HepG2 (cell line): Measurements from ENCODE around the gene CDKN1C. TPM values are rescaled to one million over a fixed set of nuclear protein-coding genes. Genes with fewer than 3 reads are reported as not detected.

ENCODE experiments used
- CEBPB ChIP-seq: IDR thresholded peaks from 2 replicates; pipeline ENCODE4 v1.6.1; 2011; ENCODE audit warnings: low read depth, low read length, improper control_type of control experiment, borderline replicate concordance
- HMG20B ChIP-seq: conservative IDR thresholded peaks from 2 replicates; pipeline ENCODE4 v1.6.1; 2016; ENCODE audit warnings: missing genetic modification reagents, missing compliant biosample characterization
- IRX3 ChIP-seq: sonication (generic); formaldehyde crosslinking; IDR thresholded peaks from 2 replicates; pipeline ENCODE4 v1.8.1; 2023; ENCODE audit warnings: mild to moderate bottlenecking, low read depth, missing genetic modification reagents, borderline replicate concordance
- KLF11 ChIP-seq: IDR thresholded peaks from 2 replicates; pipeline ENCODE4 v1.6.1; 2016; ENCODE audit warnings: missing compliant biosample characterization
- KLF12 ChIP-seq: sonication (generic); formaldehyde crosslinking; IDR thresholded peaks from 2 replicates; pipeline ENCODE4 v1.4.0; 2020; ENCODE audit warnings: missing genetic modification reagents, borderline replicate concordance
- MTF2 ChIP-seq: sonication (generic); formaldehyde crosslinking; IDR thresholded peaks from 2 replicates; pipeline ENCODE4 v1.5.0; 2020; ENCODE audit warnings: missing genetic modification reagents, borderline replicate concordance
- NFE2 ChIP-seq: sonication (generic); formaldehyde crosslinking; IDR thresholded peaks from 2 replicates; pipeline ENCODE4 v1.4.0; 2020; ENCODE audit warnings: missing genetic modification reagents
- PATZ1 ChIP-seq: sonication (generic); formaldehyde crosslinking; IDR thresholded peaks from 2 replicates; pipeline ENCODE4 v1.4.0; 2020; ENCODE audit warnings: missing genetic modification reagents
- TBL1XR1 ChIP-seq: fragments of 150-350 bp; IDR thresholded peaks from 2 replicates; pipeline ENCODE4 v1.6.1; 2014; ENCODE audit warnings: borderline replicate concordance, low read length; ENCODE audit not compliant: partially characterized antibody
- TBX3 ChIP-seq: fragments of 450-650 bp; IDR thresholded peaks from 2 replicates; pipeline ENCODE4 v1.6.1; 2017; ENCODE audit warnings: antibody characterized with exemption, mild to moderate bottlenecking, inconsistent platforms, borderline replicate concordance
- USF2 ChIP-seq, 2 experiments: sonication (generic) in 1 of 2; formaldehyde crosslinking in 1 of 2; IDR thresholded peaks; 2 replicates each; pipeline versions ENCODE4 v1.5.1 to v1.6.1; 2011 to 2020; ENCODE audit warnings: borderline replicate concordance in 1 of 2, low read depth in 1 of 2, low read length in 1 of 2, mild to moderate bottlenecking in 1 of 2, missing genetic modification reagents in 1 of 2, moderate library complexity in 1 of 2
- XRCC5 ChIP-seq: fragments of 200-400 bp; formaldehyde crosslinking; optimal IDR thresholded peaks from 2 replicates; pipeline ENCODE3; 2017; ENCODE audit warnings: mild to moderate bottlenecking, low read length
- ZNF143 ChIP-seq: sonication (generic); formaldehyde crosslinking; IDR thresholded peaks from 2 replicates; pipeline ENCODE4 v1.4.0; 2020; ENCODE audit warnings: missing genetic modification reagents
- ZNF296 ChIP-seq: sonication (generic); formaldehyde crosslinking; conservative IDR thresholded peaks from 2 replicates; pipeline ENCODE4 v1.5.0; 2020; ENCODE audit warnings: mild to moderate bottlenecking, missing genetic modification reagents
- ZNF430 ChIP-seq: sonication (generic); formaldehyde crosslinking; IDR thresholded peaks from 2 replicates; pipeline ENCODE4 v1.9.0; 2021; ENCODE audit warnings: mild to moderate bottlenecking, missing genetic modification reagents
- ZNF451 ChIP-seq: sonication (generic); formaldehyde crosslinking; IDR thresholded peaks from 2 replicates; pipeline ENCODE4 v1.5.0; 2020; ENCODE audit warnings: mild to moderate bottlenecking, missing genetic modification reagents
- polyA plus RNA-seq, 8 experiments: library from polyadenylated mRNA; depleted of rRNA in 3 of 8; stranded (reverse) in 7 of 8; unstranded in 1 of 8; fragments of >200 nt; fragmentation: Illumina TruSeq in 4 of 8; extraction: Trizol in 4 of 8; gene quantifications; 2 replicates each; pipeline versions ENCODE4 v1.2.1 to v1.2.3, GENCODE V29; 2011 to 2016; ENCODE audit warnings: low read depth in 4 of 8, missing spikeins in 1 of 8, mixed read lengths in 1 of 8; ENCODE audit not compliant: insufficient read depth in 1 of 8
- total RNA-seq, 5 experiments: library from RNA; depleted of rRNA; stranded (reverse); fragments of >200 nt; fragmentation: Illumina TruSeq; extraction: Trizol; gene quantifications; 2 replicates each; pipeline ENCODE4 v1.2.3, GENCODE V29; 2016; ENCODE audit warnings: low read depth in 1 of 5
- TF ChIP-seq, protein P1 (sequence below): sonication (generic); formaldehyde crosslinking; IDR thresholded peaks from 2 replicates; pipeline ENCODE4 v1.5.0; 2020; ENCODE audit warnings: mild to moderate bottlenecking, missing genetic modification reagents, borderline replicate concordance
- TF ChIP-seq, protein P2 (sequence below): sonication (generic); formaldehyde crosslinking; IDR thresholded peaks from 2 replicates; pipeline ENCODE4 v1.4.0; 2020; ENCODE audit warnings: missing genetic modification reagents

The CDKN1C gene
- total and polyA plus RNA-seq, 2 of the 13 experiments (the other 11 are each of a cell fraction or from before 2014, with no cell fraction given) = not detected

- TF ChIP-seq, protein P1, sequence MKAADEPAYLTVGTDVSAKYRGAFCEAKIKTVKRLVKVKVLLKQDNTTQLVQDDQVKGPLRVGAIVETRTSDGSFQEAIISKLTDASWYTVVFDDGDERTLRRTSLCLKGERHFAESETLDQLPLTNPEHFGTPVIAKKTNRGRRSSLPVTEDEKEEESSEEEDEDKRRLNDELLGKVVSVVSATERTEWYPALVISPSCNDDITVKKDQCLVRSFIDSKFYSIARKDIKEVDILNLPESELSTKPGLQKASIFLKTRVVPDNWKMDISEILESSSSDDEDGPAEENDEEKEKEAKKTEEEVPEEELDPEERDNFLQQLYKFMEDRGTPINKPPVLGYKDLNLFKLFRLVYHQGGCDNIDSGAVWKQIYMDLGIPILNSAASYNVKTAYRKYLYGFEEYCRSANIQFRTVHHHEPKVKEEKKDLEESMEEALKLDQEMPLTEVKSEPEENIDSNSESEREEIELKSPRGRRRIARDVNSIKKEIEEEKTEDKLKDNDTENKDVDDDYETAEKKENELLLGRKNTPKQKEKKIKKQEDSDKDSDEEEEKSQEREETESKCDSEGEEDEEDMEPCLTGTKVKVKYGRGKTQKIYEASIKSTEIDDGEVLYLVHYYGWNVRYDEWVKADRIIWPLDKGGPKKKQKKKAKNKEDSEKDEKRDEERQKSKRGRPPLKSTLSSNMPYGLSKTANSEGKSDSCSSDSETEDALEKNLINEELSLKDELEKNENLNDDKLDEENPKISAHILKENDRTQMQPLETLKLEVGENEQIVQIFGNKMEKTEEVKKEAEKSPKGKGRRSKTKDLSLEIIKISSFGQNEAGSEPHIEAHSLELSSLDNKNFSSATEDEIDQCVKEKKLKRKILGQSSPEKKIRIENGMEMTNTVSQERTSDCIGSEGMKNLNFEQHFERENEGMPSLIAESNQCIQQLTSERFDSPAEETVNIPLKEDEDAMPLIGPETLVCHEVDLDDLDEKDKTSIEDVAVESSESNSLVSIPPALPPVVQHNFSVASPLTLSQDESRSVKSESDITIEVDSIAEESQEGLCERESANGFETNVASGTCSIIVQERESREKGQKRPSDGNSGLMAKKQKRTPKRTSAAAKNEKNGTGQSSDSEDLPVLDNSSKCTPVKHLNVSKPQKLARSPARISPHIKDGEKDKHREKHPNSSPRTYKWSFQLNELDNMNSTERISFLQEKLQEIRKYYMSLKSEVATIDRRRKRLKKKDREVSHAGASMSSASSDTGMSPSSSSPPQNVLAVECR (CRISPR knock-in tag) = 0 out of 2 replicates have a peak, but pooled peaks have one; percentile 16
- no peak for TF ChIP-seq USF2 (IDR thresholded peaks at IDR 0.05; ENCODE audit: low read depth, low read length)
- no peak for TF ChIP-seq USF2 (CRISPR knock-in tag; IDR thresholded peaks at IDR 0.05; ENCODE audit: borderline replicate concordance)
- no peak for TF ChIP-seq MTF2 (CRISPR knock-in tag)
- no peak for TF ChIP-seq KLF12 (CRISPR knock-in tag)
- TF ChIP-seq PATZ1 (CRISPR knock-in tag) = peak; percentile 73
- no peak for TF ChIP-seq HMG20B (CRISPR knock-in tag)
- TF ChIP-seq TBL1XR1 = no peak
- no peak for TF ChIP-seq IRX3 (CRISPR knock-in tag)
- no peak for TF ChIP-seq NFE2 (CRISPR knock-in tag)
- TF ChIP-seq, protein P2, sequence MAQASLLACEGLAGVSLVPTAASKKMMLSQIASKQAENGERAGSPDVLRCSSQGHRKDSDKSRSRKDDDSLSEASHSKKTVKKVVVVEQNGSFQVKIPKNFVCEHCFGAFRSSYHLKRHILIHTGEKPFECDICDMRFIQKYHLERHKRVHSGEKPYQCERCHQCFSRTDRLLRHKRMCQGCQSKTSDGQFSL (CRISPR knock-in tag) = no peak
- no peak for TF ChIP-seq ZNF430 (CRISPR knock-in tag)
- TF ChIP-seq ZNF451 (CRISPR knock-in tag) = no peak
- TF ChIP-seq XRCC5 = no peak
- TF ChIP-seq CEBPB = no peak
- TF ChIP-seq ZNF143 (CRISPR knock-in tag) = no peak
- TF ChIP-seq TBX3 = no peak
- no peak for TF ChIP-seq KLF11
- no peak for TF ChIP-seq ZNF296
These were observed 6.8 kb upstream of the CDKN1C start (continued) for GRCh38 chr11:2892215-2892966.
